CD14-positive monocyte (primary cell): ENCODE results near the gene MYL11. TPM values are rescaled to one million over a fixed set of nuclear protein-coding genes. Genes with fewer than 3 reads are reported as not detected.

Experiments used
- DNase-seq, 3 donors: peaks; one replicate each; pipeline ENCODE4 v3.0.0-alpha.2; 2011 to 2022
- H2AFZ ChIP-seq: 2 replicates; pipeline ENCODE4 v1.6.0; 2012; ENCODE audit warnings: mild to moderate bottlenecking, low read depth, low read length, inconsistent platforms; ENCODE audit not compliant: insufficient read depth, poor library complexity, severe bottlenecking
- H3K27ac ChIP-seq, 2 donors: 1 replicate in 1 of 2; 2 replicates in 1 of 2; pipeline ENCODE4 v1.5.1; 2012 to 2013; ENCODE audit warnings: low read length in 2 of 2, control low read depth in 1 of 2, inconsistent platforms in 1 of 2, low read depth in 1 of 2, mild to moderate bottlenecking in 1 of 2
- H3K27me3 ChIP-seq, 2 donors: one replicate each; pipeline versions ENCODE4 v1.6.0 to v1.6.1; 2011 to 2013; ENCODE audit warnings: low read length in 2 of 2; ENCODE audit not compliant: control insufficient read depth in 2 of 2, insufficient read depth in 2 of 2
- H3K36me3 ChIP-seq, 2 donors: replicated peaks in 1 of 2; 1 replicate in 1 of 2; 2 replicates in 1 of 2; pipeline versions ENCODE4 v1.5.1 to v1.6.1; 2012 to 2013; ENCODE audit warnings: low read length in 2 of 2, control low read depth in 1 of 2, inconsistent platforms in 1 of 2, mild to moderate bottlenecking in 1 of 2; ENCODE audit not compliant: insufficient read depth in 2 of 2, control insufficient read depth in 1 of 2
- H3K4me1 ChIP-seq, 2 donors: 1 replicate in 1 of 2; 2 replicates in 1 of 2; pipeline versions ENCODE4 v1.5.1 to v1.6.1; 2012 to 2013; ENCODE audit warnings: low read length in 2 of 2, control low read depth in 1 of 2, inconsistent platforms in 1 of 2, mild to moderate bottlenecking in 1 of 2, moderate library complexity in 1 of 2; ENCODE audit not compliant: insufficient read depth in 2 of 2, control insufficient read depth in 1 of 2
- H3K4me2 ChIP-seq: replicated peaks from 2 replicates; pipeline ENCODE3; 2012; ENCODE audit warnings: low read length, moderate library complexity, mild to moderate bottlenecking; ENCODE audit not compliant: poor library complexity, severe bottlenecking; ENCODE audit errors: extremely low read depth
- H3K4me3 ChIP-seq, 3 experiments: fragments of 200-600 bp in 1 of 3; sonication (generic) in 1 of 3; replicated peaks in 1 of 3; 1 replicate in 2 of 3; 2 replicates in 1 of 3; pipeline ENCODE4 v1.5.1; 2011 to 2013; ENCODE audit warnings: low read length in 3 of 3, mild to moderate bottlenecking in 3 of 3, control low read depth in 2 of 3, low read depth in 2 of 3, inconsistent platforms in 1 of 3, moderate library complexity in 1 of 3
- H3K79me2 ChIP-seq: 2 replicates; pipeline ENCODE4 v1.6.0; 2012; ENCODE audit warnings: mild to moderate bottlenecking, control low read depth, inconsistent platforms, low read length, moderate library complexity; ENCODE audit not compliant: insufficient read depth
- H3K9ac ChIP-seq: 2 replicates; pipeline ENCODE4 v1.6.0; 2017; ENCODE audit warnings: low read length, mild to moderate bottlenecking; ENCODE audit not compliant: insufficient read depth, poor library complexity, severe bottlenecking
- H3K9me3 ChIP-seq, 2 donors: replicated peaks in 1 of 2; 1 replicate in 1 of 2; 2 replicates in 1 of 2; pipeline versions ENCODE4 v1.5.1 to v1.6.1; 2012 to 2013; ENCODE audit warnings: low read length in 2 of 2, control low read depth in 1 of 2; ENCODE audit not compliant: control insufficient read depth in 1 of 2, insufficient read depth in 1 of 2
- H4K20me1 ChIP-seq: 2 replicates; pipeline ENCODE4 v1.6.0; 2012; ENCODE audit warnings: mild to moderate bottlenecking, low read length, control low read depth, moderate library complexity; ENCODE audit not compliant: insufficient read depth
- H3K27ac Mint-ChIP-seq, 7 donors: one replicate each; pipeline ENCODE4 v1.8.0; 2020; ENCODE audit warnings: mild to moderate bottlenecking in 7 of 7, mixed read lengths in 7 of 7, moderate library complexity in 6 of 7, inconsistent platforms in 2 of 7
- H3K27me3 Mint-ChIP-seq, 3 donors: one replicate each; pipeline ENCODE4 v1.8.0; 2021 to 2022; ENCODE audit warnings: low read depth in 3 of 3, mild to moderate bottlenecking in 3 of 3, mixed read lengths in 3 of 3, moderate library complexity in 3 of 3, inconsistent platforms in 1 of 3
- H3K36me3 Mint-ChIP-seq, 2 donors: one replicate each; pipeline ENCODE4 v1.8.0; 2020; ENCODE audit warnings: mixed read lengths in 2 of 2, inconsistent platforms in 1 of 2, mild to moderate bottlenecking in 1 of 2
- H3K4me1 Mint-ChIP-seq: one replicate; pipeline ENCODE4 v1.8.0; 2020; ENCODE audit warnings: mild to moderate bottlenecking, mixed read lengths
- H3K4me3 Mint-ChIP-seq, 2 donors: one replicate each; pipeline ENCODE4 v1.8.0; 2020; ENCODE audit warnings: mild to moderate bottlenecking in 2 of 2, mixed read lengths in 2 of 2, moderate library complexity in 1 of 2
- H3K9me3 Mint-ChIP-seq, 7 donors: one replicate each; pipeline ENCODE4 v1.8.0; 2020 to 2022; ENCODE audit warnings: mixed read lengths in 7 of 7, mild to moderate bottlenecking in 6 of 7, moderate library complexity in 6 of 7, inconsistent platforms in 2 of 7
- CTCF ChIP-seq: fragments of 200-600 bp; IDR thresholded peaks from one replicate; pipeline ENCODE4 v1.8.0; 2022; ENCODE audit warnings: antibody characterized with exemption, mild to moderate bottlenecking
- WGBS: methylation state at CpG from one replicate; pipeline ENCODE4 v1.1.5; 2013; ENCODE audit warnings: missing lambda C conversion rate; ENCODE audit not compliant: insufficient coverage; 5-methylcytosine and 5-hydroxymethylcytosine counted together
- intact Hi-C, 2 donors: fragments of 100-400 bp; cut with micrococcal nuclease; formaldehyde crosslinking; loops; one replicate each; pipeline versions ENCODE4 v1.15.0 to v1.15.1; 2023
- polyA plus RNA-seq, 3 donors: library from polyadenylated mRNA; depleted of rRNA in 1 of 3; unstranded in 2 of 3; stranded (reverse) in 1 of 3; fragments of 300-500 nt in 2 of 3; fragments of >200 nt in 1 of 3; fragmentation: Illumina TruSeq in 2 of 3; gene quantifications; 1 replicate in 2 of 3; 2 replicates in 1 of 3; pipeline ENCODE4 v1.2.3, GENCODE V29; 2012 to 2021

MYL11 gene
- polyA plus RNA-seq, 3 donors: 1.6 to 1.9 TPM; not detected in 1

- Histone ChIP-seq H3K4me3 (no peak overlapping the region), H3K36me3 (peaks cover 76 to 91% of the 10 kb centered on the region in 2 donors), H3K27ac (no peak overlapping the region), H3K4me1 (peaks cover 9 to 13% of the 10 kb centered on the region in 2 donors), H3K4me2 (no peak overlapping the region), H3K9ac (no peak overlapping the region), H3K27me3 (no peaks in the 10 kb centered on the region), H2AFZ (no peak overlapping the region), H4K20me1 (peaks cover 92% of the 10 kb centered on the region), H3K9me3 (no peaks in the 10 kb centered on the region), H3K79me2 (peaks cover 80% of the 10 kb centered on the region)
- WGBS: 100% methylated on average over 3 of the region's 7 CpGs
- Mint-ChIP-seq H3K27ac (peak overlapping the region in 1 of 7 donors; percentile 73), H3K36me3 (peaks cover 75 to 91% of the 10 kb centered on the region in 2 donors), H3K4me3 (no peak overlapping the region), H3K27me3 (no peaks in the 10 kb centered on the region), H3K4me1 (peaks cover 20% of the 10 kb centered on the region), H3K9me3 (no peaks in the 10 kb centered on the region)
- TF ChIP-seq CTCF: no peak
- no peak for DNase-seq
- intact Hi-C loops: no loop called here
Measured at GRCh38 chr16:30361180-30361579, 13.4 kb upstream of the MYL11 start.

- Histone ChIP-seq H3K4me1 (peaks cover 19 to 32% of the 10 kb centered on the region in 2 donors), H3K36me3 (peaks cover 49 to 67% of the 10 kb centered on the region in 2 donors), H3K9me3 (no peaks in the 10 kb centered on the region), H3K4me2 (no peak overlapping the region), H2AFZ (no peak overlapping the region), H4K20me1 (peaks cover 84% of the 10 kb centered on the region), H3K27ac (peak overlapping the region in 1 of 2 donors; percentile 31), H3K9ac (no peak overlapping the region), H3K79me2 (peaks cover 98% of the 10 kb centered on the region), H3K4me3 (no peak overlapping the region), H3K27me3 (no peaks in the 10 kb centered on the region)
- Mint-ChIP-seq H3K27me3 (no peaks in the 10 kb centered on the region), H3K9me3 (peaks cover 0 to 6% (median 0%) of the 10 kb centered on the region in 7 donors), H3K4me1 (peaks cover 31% of the 10 kb centered on the region), H3K36me3 (peaks cover 49 to 68% of the 10 kb centered on the region in 2 donors), H3K27ac (peak overlapping the region in 4 of 7 donors; percentile 9 to 79 (median 64)), H3K4me3 (no peak overlapping the region)
- TF ChIP-seq CTCF: no peak
- intact Hi-C loops: no loop called here
- no peak for DNase-seq
- 96% methylated on average over 9 of the region's 10 CpGs for WGBS
Measured at GRCh38 chr16:30365200-30365599, 9.4 kb upstream of the MYL11 start.
